CD4-positive, alpha-beta T cell treated with Interleukin-21 for 1 hour (primary cell): ENCODE measurements around the gene PACS2.
A peak's percentile ranks its signal among the peaks of the same experiment; 100 is the strongest.
"Not testable (repeated sequence)": the region's sequence is repeated elsewhere in the genome, so short reads cannot be mapped to it uniquely, and the experiment has no call there.

Source experiments
- DNase-seq: peaks from one replicate; pipeline ENCODE4 v3.0.0-alpha.2; 2020

The PACS2 gene

DNA sequence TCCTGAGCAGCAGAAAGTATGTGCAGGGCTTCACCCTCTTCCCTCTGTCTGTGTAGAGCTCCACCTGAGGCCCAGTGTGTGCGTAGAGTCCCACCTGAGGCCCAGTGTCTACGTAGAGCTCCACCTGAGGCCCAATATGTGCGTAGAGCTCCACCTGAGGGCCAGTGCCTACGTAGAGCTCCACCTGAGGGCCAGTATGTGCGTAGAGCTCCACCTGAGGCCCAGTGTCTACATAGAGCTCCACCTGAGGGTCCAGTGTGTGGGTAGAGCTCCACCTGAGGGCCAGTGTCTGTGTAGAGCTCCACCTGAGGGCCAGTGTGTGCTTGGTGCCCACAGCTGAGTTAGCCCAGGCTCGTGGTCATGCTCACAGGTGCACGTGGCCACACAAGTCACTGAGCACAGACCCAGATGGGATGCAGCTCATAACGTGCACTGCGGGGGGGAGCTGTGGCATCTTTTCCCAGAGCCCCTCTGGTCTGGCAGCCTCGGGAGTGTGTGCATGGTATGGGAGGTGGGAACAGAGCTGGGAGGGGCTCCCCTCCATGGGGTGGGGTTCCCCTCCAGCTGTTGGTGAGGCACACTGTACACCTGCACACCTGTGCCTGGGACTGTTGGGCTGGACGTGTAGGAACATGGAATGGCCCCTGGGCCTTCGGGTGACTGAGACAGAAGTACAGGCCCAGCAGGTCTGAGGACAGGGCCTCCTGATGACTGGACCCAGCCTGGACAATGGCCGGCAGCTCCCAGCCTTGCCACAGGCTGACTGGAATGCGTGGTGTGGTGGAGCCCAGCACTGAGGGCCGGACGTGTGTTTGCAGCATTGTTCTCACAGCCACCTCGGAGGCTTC, 20.1 kb downstream of the PACS2 start:
- DNase-seq: no peak

DNA sequence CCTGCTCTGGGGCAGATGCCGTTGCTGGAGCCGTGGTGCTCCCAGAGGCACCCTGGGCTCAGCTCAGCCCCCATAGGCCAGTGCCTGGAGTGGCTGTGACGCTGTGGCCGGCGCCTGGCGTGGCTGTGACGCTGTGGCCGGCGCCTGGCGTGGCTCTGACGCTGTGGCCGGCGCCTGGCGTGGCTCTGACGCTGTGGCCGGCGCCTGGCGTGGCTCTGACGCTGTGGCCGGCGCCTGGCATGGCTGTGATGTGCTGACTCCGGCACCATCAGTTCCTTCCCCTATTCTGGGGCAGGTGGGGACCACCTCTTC, 20.6 kb downstream of the PACS2 start:
- DNase-seq: not testable (repeated sequence)

DNA sequence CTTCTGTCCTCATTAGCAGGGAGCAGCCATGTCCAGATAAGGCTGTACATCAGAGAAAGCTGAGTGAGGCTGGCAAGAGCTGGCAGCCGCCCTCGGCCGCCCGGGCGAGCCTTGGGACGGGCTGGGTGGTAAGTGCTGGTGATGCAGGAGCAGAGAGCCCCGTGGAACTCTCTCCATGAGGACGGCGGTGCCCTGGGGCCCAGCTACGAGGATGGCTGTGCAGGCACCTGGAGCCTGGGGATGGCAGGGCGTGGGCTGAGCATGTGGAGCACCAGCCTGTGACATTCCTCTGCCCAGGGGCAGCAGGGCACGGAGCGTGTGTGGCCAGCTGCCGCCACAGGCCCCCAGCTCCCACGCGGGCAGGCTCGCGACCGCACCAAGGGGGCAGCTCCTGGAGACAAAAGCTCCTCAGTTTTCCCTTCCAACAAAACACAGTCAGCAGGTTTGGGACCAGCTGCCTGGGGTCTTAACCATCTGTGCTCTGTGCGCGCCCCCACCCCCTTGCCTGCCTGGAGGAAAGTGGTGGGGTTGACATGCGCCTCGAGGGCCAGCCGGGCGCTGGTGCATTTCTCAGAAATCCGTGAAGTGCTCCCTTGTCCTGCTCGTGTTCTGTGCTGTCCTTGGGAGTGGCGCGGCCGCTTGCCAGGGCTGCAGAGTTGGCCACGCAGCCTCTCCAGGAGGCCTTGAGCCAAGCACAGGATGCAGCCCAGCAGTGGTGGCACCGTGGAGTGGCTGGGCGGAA, 21.4 kb downstream of the PACS2 start:
- no peak for DNase-seq

DNA sequence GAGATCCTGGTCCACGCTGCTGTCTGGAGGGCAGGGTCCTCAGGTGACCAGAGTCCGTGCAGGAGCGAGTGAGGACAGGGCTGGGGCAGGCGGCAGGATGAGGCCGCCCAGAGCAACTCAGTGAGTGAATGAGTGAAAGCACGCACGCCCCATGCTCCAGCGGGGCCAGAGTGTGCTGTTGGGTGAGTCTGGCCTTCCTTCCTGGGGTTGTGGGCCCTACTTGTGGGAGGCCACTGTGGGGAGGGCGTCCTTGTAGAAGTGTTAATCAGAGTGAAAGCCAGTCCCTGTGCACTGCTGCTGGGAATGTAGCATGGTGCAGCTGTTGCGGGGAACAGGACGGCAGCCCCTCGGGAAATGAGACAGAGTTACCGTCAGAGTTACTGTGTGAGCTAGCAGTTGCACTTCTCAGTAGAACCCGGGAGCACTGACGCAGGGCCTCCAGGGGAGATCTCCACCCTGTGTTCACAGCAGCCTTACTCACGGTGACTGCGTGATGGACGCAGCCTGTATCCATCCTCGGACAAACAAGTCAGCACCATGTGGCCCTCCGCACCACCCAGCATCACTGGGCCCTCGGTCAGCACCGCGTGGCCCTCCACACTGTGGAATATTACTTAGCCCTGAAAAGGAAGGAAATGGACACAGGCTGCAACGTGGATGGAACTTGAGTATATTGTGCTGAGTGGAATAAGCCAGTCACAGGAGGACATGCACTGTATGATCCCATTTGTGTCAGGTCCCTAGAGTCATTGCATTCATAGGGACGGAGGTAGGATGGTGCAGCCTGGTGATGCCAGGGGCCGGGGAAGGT, 22.1 kb downstream of the PACS2 start:
- DNase-seq: no peak

DNA sequence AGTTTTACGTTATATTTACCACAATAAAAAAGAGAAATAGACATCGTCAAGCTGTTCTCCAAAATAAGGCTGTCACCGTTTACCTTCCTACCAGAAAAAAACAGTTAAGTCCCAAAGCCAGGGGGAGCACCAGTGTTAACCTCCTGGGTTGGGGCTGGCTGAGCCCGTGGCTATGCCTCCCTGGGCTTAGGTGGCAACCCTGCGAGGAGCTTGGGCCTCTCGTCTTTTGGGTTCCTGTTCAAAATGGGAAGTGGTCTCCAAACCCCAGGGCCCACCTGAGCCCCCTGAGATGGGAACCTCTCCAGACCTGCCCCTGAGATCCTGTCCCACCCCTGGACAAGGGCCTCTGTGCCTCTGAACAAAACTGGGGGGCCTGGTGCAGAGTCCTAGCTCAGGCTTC, 22.9 kb downstream of the PACS2 start:
- no peak for DNase-seq

DNA sequence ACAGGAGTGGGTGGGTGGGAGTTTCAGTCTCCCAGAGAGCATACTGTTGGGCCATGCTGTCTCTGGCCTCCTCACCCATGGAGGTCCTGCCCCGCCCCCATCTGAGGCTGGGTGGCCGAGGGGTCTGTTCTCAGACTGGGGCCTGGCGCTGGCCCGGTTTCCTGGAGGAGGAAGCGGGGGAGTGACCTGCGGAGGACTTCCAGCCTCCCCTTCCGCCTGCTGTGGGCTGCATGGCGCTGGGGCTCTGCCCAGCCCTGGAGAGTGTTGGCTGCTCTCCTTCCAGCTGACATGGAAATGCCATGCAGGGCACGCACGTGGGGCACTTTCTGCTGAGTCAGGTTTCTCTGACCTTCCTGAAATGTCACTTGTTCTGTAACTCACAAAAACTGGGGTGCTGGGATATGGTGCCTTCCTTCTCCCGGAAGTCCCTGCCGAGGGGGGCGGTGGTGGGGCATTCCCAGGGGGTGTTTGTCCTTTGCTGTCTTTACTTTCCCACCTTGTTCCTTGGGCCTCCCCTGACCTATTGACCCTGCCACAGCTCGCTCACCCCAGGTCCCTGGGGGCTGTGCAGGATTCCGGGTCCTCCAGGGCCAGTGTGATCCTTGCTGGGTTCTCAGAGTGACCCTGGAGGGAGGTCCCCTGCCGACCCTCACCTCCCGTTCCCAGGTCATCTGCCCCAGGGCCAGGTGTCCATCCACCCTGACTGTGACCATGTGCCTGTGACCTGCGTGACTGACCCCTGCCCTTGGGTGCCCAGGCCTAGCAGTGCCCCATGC, 23.6 kb downstream of the PACS2 start:
- no peak for DNase-seq

DNA sequence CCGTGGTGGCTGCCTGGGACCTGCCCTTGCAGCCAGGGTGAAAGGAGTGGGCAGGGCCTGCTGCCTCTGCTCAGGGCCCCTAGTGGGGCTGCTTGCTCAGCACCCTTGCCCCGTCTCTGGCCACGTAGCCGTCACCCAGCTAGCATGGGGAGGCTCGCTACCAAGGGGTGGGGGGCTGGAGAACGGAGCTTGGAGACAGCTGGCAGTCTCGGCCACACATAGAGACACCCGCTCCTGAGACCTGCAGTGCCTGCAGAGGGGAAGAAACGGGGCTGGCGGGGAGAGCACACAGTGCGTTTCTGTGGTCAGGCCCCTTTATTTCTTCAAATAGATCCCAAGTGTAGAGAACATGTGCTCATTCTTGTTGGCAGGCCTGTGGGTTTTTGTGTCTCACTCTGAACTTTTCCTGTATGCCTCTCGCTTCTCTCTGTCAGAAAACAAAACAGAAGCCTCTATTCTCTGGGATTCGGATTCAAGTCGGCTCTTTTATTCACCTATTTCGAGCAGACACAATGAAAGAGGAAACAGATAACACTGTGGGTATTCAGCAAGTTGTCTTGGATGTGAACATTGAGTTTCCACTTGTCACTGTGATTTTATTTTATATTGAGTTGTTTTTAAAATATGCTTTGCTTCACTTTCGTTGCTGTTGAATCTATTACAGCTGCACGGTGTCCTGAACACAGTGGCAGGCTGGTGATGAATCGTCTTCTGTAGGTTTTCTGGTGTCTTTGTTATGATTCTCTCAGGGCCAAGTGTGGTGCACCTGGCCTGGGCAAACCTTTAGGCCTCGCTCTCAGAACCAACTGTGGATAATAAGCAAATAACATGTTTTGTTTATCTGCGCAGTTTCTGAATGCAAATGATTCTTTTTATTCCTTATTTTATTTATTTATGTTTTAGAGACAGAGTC, 26.5 kb downstream of the PACS2 start:
- no peak for DNase-seq

DNA sequence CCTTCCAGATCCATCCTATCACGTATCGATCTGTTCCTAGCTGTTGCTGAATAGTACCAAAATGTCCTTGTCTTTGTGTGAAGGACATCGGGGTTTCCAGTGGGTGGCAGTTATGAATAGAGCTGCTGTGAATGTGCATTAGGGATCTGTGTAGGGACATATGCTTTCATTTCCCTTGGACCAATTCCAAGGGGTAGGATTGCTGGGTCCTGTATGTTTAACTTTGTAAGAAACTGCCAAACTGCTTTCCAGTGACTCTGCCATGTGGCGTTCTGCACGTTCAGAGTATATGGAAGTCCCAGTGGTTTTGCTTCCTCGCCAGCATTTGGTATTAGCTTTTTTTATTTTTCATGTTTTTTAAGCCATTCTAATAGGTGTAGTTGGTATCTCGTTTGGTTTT, 28.6 kb downstream of the PACS2 start:
- DNase-seq: no peak

DNA sequence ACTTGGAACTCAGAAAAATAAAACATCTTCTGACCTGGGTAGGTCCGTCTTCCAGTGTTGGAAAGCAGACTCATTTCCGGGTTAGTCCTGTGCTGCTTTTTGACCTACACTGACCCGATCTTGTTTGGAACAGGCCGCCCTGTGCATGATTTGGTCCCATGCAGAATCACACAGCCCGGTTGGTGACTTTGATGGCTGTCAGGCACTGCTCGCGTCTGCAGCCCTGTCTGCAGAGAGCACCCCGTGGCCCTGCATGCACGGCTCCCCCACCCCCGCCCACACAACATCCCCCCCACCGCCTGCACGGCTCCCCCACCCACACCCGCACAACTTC, 31.6 kb downstream of the PACS2 start:
- no peak for DNase-seq

DNA sequence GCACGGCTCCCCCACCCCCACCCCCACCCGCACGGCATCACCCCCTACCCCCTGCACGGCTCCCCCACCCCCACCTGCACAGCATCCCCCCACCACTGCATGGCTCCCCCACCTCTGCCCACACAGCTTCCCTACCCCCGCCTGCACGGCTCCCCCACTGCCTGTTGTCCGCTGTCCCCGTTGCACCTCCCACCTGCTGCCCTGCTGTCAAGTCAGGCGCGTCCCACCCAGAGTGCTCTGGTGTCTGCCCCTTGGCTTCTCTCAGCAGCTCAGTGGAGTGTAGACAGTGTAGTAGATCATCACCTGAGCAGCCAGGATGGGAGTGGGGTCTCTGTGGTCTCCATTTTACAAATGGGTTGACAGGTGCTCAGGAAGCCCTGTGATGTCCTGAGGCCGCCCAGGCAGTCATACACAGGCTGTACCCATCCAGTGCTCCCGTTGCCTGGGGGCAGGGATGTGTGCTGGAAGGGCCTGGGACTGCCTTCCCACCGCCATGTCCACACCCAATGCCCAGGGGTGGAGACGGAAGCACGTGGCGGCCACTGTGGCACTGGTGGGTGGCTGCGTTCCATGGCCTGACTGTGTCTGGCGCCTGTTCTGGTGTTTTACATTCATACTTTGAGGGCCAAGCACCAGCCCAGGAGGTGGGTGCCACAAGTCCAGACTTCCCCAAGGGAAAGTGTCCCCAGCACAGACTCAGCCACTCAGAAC, 32.5 kb downstream of the PACS2 start:
- no peak for DNase-seq

DNA sequence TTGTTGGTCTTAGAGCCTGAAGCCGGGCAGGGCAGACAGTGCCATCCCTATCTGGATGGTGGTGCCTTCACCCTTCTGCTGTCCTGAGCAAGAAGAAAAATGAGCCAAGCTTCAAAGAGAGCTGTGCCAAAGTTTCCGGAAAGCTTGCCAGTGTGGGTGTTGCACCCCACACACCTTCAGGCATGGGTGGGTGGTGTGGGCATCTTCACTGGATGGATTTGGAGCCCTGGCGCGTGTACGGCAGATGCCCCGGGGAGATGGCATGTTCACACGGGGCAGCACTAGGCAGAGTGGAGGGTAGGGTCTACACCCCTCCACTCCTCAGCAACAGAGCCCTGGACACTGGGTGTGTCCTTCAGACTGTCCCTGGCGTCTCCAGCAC, 33.0 kb downstream of the PACS2 start:
- no peak for DNase-seq

DNA sequence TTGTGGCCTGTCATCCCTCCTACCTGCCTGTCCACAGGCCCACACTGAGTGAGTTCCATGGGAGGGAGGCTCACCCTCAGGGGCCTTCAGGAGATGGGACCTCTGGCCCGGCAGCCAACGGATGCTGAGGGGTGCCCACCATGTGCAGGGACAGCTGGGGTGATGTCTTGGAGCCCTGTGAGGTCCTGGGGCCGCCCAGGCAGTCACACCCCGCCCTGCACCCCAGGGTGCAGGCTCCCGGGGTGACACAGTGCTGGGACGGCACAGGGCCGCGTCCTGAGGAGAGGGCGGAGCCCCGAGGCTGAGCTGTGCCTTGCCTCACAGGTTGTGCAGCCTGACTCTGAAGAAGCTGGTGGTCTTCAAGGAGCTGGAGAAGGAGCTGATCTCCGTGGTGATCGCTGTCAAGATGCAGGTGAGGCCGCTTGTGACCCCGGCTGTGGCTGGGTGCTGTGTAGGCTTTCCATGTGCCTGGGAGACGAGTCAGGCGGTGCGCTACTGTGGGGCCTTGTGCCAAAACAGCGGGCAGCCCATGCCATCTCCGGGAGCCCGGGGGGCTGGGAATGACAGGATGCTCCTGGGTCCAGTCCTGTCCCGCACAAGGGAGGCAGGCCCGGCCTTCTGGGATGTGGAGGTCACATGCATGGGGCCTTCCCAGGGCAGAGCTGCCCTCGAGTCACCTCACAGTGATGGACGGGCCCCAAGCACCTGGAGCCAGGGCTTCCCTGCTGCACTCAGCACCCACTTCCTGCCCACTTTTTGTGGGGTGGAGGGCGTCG, 33.8 kb downstream of the PACS2 start:
- DNase-seq: no peak

DNA sequence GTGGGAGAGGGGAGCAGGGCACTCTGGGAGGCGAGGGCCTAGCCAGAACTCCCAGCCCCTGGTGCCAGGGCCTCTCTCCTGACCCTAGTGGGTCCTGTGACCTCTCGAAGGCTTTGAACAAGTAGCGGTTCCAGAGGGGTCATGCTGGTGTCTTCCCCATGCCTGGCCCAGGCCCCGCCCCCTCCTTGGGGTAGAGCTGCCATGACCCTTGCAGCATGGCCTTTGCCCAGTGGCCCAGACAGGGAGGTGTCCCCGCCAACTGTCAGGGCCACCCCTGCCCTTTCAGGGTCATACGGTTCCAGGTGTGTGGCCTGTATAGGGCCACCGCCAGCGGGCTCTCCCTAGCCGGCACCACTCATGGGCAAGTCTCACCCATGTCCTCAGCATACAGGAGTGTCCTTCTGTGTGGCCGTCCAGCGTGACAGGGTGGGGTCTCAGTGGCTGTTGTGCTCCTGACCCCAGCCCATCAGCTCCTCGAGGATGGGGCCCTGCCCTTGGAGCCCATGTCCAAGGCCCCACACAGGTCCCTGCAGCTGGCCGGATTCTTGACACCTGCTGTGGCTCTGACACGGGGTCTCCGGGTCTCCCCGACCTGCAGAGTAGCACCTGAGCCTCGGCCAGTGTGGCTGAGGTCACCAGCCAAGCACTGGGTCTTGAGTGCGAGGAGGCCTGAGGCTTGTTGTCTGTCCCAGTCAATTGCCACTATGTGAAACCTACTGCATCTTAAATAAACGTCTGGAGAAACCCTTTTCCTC, 34.6 kb downstream of the PACS2 start:
- no peak for DNase-seq

DNA sequence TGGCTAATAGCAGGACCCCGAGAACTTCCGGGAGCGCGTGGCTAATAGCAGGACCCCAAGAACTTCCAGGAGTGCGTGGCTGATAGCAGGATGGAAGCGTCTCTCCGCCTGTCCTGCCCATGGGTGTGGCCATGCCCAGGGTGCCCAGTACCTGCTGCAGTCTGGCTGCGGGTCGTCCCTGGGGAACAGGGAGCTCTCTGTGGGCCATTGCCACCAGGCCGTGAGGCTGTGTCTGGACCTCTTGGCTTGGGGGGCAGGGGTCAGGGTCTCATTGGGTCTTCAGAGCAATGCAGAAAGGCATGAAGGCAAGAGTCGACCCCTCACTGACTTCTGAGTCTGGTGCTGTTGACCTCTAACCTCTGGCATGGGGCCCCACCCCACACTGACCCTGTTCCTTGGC, 35.4 kb downstream of the PACS2 start:
- no peak for DNase-seq

DNA sequence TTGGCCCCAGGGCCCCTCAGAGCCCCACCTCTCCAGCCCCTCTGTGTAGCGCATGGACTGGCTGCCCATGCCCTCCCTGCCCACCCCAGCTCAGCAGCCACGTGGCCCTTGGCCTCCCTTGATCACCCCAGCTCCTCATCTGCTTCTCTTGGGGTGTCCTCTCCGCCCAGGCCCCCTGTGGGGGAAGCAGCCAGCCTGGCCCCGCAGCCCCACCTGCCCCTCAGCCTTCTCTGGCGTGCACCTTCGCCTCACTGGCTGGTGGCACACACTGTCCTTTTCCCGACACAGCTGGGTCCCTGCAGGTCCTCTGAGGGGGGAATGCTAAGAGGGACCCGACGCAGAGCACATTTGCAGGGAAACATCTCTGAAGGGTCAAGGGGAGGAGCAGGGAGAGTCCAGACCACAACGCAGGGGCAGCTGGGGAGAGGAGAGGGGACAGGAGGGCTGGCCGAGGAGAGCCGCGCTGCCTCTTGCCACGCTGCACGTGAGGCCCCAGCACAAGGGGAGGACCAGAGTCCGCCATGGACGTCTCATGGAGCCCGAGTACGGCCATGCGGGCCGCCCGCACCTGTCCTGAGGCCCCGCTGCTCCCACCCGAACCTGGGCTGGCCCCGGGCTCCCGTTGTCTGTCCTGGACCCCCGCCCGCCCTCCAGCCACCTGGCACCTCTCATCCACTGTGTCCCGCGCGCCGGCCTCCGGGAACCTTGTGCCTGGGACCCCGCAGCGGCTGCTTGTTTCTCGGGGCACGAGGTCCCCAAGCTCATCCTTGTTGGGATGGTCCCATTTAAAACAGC, 36.1 kb downstream of the PACS2 start:
- no peak for DNase-seq

DNA sequence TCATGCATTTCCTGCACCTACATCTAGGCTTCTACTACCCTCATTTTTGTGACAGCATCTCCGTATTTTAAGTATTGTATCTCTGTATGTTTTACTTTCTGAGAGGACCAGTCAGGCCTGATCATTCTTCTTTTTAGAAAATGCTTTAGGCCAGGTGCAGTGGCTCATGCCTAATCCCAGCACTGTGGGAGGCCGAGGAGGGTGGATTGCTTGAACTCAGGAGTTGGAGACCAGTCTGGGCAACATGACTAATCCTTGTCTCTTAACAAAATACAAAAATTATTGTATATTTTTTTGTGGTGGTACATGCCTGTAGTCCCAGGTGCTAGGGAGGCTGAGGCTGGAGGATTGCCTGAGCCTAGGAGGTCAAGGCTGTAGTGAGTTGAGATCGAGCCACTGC, 36.9 kb downstream of the PACS2 start:
- no peak for DNase-seq

DNA sequence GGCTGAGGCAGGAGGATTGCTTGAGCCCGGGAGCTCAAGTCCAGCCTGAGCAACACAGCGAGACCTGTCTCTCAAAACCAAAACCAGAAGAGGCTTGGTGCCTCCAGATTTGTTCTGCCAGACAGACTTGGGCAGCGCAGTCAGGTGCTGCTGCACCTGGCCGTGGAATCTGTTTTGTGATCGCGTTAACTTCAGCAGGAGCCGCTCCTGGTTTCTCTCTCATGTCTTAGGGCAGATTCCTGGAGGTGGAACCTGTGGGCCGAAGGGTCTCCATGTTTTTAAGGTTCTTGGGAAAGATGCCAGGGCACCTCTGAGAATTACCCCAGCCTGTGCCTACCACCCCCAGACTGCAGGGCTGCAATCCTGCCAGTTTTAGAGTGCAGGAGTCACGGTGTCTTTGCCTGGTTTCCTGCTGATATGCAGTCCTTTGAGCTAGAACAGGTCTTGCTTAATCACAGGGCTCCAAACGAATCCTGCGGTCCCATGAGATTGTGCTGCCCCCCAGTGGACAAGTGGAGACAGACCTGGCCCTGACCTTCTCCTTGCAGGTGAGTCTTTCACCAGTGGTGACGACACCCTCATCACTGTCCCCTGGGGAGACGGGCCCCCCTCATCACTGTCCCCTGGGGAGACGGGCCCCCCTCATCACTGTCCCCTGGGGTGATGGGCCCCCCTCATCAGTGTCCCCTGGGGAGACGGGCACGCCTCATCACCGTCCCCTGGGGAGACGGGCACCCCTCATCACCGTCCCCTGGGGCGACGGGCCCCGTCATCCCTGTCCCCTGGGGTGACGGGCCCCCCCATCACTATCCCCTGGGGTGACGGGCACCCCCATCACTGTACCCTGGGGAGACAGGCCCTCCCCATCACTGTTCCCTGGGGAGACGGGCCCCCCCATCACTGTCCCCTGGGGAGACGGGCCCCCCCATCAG, 37.6 kb downstream of the PACS2 start:
- DNase-seq: peak; percentile 89

DNA sequence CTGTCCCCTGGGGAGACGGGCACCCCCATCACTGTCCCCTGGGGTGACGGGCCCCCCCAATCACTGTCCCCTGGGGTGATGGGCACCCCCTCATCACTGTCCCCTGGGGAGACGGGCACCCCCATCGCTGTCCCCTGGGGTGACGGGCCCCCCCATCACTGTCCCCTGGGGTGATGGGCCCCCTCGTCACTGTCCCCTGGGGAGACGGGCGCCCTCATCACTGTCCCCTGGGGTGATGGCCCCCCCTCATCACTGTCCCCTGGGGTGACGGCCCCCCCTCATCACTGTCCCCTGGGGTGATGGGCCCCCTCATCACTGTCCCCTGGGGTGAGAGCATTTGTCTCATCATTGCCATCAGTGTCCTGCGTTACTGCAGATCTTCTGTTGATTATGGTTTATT, 38.6 kb downstream of the PACS2 start:
- no peak for DNase-seq
